ENCODE data around the gene RAB11FIP5.

DNA sequence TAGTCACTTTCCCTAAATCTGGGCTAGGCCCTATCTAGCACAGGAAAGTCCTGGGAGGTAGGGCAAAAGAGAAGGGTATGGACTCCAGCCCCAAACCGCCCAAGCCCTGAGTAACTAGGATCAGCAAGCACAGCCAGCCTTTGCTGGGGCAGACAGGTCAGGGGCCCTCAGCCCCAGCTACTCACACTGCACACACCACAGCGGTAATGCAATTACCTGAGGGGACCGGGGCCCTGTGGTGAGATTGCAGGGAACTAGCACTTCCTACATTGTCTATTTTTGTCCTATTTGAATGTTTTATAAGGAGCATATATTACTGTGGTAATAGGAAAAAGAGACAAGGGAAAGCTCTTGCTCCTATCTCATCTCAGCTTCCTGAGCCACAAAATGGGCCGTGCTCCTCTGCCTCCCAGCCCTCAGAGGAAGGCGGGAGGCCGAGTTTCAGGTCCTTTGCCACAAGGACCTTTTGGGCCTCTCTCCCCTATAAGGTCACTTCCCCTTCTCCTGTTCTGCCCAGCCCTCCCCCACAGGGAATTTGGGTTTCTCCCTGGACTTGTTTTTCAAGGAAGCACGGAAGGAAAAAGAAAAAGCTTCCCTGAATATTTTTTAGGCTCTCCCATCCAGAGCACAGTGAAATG is 20.5 kb downstream of the RAB11FIP5 start:
- TF ChIP-seq POLR2AphosphoS5 (IDR thresholded peaks at IDR 0.05; ENCODE audit: low read depth, low read length): no peak
- TF ChIP-seq TAF1 (IDR thresholded peaks at IDR 0.05; ENCODE audit: borderline replicate concordance, insufficient read depth, low read length): no peak
